ENCODE data around the gene COL3A1. TPM values are rescaled to one million over a fixed set of nuclear protein-coding genes. Genes with fewer than 3 reads are reported as not detected.

COL3A1 gene
- total RNA-seq, 1 donor from 2014 or later, result 180 TPM

GRCh38 chr2:189013031-189013430, 38.9 kb downstream of the COL3A1 start:
- intact Hi-C loops (cut with DNase I), result no loop called here

GRCh38 chr2:189013671-189014448, 39.7 kb downstream of the COL3A1 start:
- intact Hi-C loops (cut with DNase I), result no loop called here
- no peak for DNase-seq (ENCODE audit: low spot score)

More at GRCh38 chr2:189013031-189013430, 38.9 kb downstream of the COL3A1 start:
- no peak for DNase-seq (ENCODE audit: low spot score)

- intact Hi-C loops (cut with DNase I), result no loop called here
- DNase-seq (ENCODE audit: low spot score), result no peak
These were observed 40.4 kb downstream of the COL3A1 start for GRCh38 chr2:189014449-189015138.

- intact Hi-C loops (cut with DNase I), result no loop called here
- DNase-seq (ENCODE audit: low spot score), result no peak
These were observed 41.2 kb downstream of the COL3A1 start for GRCh38 chr2:189015359-189015758.

GRCh38 chr2:189016311-189016861, 42.2 kb downstream of the COL3A1 start:
- intact Hi-C loops (cut with DNase I), result no loop called here
- DNase-seq (ENCODE audit: low spot score), result no peak

- no peak for DNase-seq (ENCODE audit: low spot score)
- intact Hi-C loops (cut with DNase I), result no loop called here
These were observed 44.5 kb downstream of the COL3A1 start for GRCh38 chr2:189018631-189019030.

GRCh38 chr2:189020179-189020578, 46.0 kb downstream of the COL3A1 start:
- intact Hi-C loops (cut with DNase I), result no loop called here
- no peak for DNase-seq (ENCODE audit: low spot score)

- DNase-seq (ENCODE audit: low spot score), result no peak
- intact Hi-C loops (cut with DNase I), result no loop called here
These were observed 47.9 kb downstream of the COL3A1 start for GRCh38 chr2:189022053-189022481.

GRCh38 chr2:189022492-189022891, 48.3 kb downstream of the COL3A1 start:
- DNase-seq (ENCODE audit: low spot score), result no peak
- intact Hi-C loops (cut with DNase I), result no loop called here

GRCh38 chr2:189024901-189025618, 50.9 kb downstream of the COL3A1 start:
- no peak for DNase-seq (ENCODE audit: low spot score)

GRCh38 chr2:189037518-189037917, 63.3 kb downstream of the COL3A1 start:
- no peak for DNase-seq (ENCODE audit: low spot score)
- intact Hi-C loops (cut with DNase I), result no loop called here

More at GRCh38 chr2:189024901-189025618, 50.9 kb downstream of the COL3A1 start:
- intact Hi-C loops (cut with DNase I), result no loop called here

- intact Hi-C loops (cut with DNase I), result no loop called here
These were observed 71.7 kb downstream of the COL3A1 start for GRCh38 chr2:189045836-189046235.

GRCh38 chr2:189046320-189046719, 72.1 kb downstream of the COL3A1 start:
- intact Hi-C loops (cut with DNase I), result no loop called here
- no peak for DNase-seq (ENCODE audit: low spot score)

More at GRCh38 chr2:189045836-189046235, 71.7 kb downstream of the COL3A1 start:
- no peak for DNase-seq (ENCODE audit: low spot score)

GRCh38 chr2:189047171-189047888, 73.2 kb downstream of the COL3A1 start:
- no peak for DNase-seq (ENCODE audit: low spot score)
- intact Hi-C loops (cut with DNase I), result no loop called here

- DNase-seq (ENCODE audit: low spot score), result no peak
- intact Hi-C loops (cut with DNase I), result no loop called here
These were observed 74.0 kb downstream of the COL3A1 start for GRCh38 chr2:189048189-189048588.

- DNase-seq (ENCODE audit: low spot score), result no peak
- intact Hi-C loops (cut with DNase I), result no loop called here
These were observed 75.6 kb downstream of the COL3A1 start for GRCh38 chr2:189049709-189050164.

GRCh38 chr2:189050165-189050712, 76.1 kb downstream of the COL3A1 start:
- intact Hi-C loops (cut with DNase I), result no loop called here
- DNase-seq (ENCODE audit: low spot score), result no peak

- no peak for DNase-seq (ENCODE audit: low spot score)
- intact Hi-C loops (cut with DNase I), result no loop called here
These were observed 82.3 kb downstream of the COL3A1 start for GRCh38 chr2:189056200-189057106.

Data from cardiac septum (tissue), 1 donor.